ENCODE results near the gene ADAMTS13. TPM values are rescaled to one million over a fixed set of nuclear protein-coding genes. Genes with fewer than 3 reads are reported as not detected.
A peak's percentile ranks its signal among the peaks of the same experiment; 100 is the strongest.

ADAMTS13 gene
- total and polyA plus RNA-seq, 9 of the 15 experiments (the other 6 are each of a cell fraction or from before 2014, with no cell fraction given) = 0.03 to 0.20 (median 0.04) TPM; not detected in 4

DNA sequence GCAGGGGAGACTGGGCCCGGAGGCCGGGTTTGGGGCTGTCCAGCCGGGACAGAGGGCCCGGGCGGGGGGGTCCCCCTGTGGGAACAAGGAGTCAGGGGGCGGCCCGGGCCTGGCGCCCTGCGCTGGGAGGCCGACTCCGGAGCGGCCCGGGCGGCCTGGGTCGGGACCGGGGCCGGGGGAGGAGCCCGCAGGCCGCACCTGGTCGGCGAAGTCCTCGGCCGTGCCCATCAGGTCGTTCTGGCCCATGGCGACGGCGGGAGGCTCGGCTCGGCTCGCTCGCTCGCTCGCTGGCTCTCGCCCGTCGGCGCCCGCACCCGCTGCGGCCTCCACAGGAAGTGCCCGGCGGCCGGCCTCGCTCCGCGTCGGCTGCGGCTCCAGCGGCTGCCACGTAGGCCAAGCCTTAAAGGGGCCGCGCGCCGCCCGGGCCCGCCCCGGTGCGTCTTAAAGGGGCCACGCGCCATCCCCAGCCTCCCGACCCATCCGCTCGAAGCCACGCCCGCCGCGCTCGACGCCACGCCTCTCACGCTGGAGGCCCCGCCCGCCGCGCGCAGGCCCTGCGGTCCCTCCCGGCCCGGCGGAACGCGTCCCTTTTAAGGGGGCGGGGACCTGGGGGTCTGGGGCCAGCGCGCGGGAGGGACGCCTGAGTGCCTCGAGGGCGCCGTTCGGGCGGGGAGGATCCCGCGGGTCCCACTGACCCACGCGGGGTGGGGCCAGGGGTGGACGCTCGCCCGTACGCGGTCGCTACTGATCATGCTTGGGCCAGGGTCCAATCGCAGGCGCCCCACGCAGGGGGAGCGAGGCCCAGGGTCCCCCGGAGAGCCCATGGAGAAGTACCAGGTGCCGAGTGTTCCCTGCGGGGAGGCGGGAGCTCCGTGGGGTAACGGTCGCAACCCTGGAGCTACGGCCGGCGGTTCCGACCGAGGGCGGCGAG, 46.2 kb upstream of the ADAMTS13 start, which contains the start of the genes STKLD1 and SURF4 (continued):
- TF ChIP-seq UBTF (IDR thresholded peaks at IDR 0.05; ENCODE audit: borderline replicate concordance in 1 of 2, low read depth in 2 of 2, low read length in 2 of 2) (0 out of 4 replicates have a peak, but pooled peaks of 1 of the 2 experiments have one; percentile 72), CCAR2 (IDR thresholded peaks at IDR 0.05; ENCODE audit: low read depth, low read length) (no peak), TAF9B (IDR thresholded peaks at IDR 0.05; ENCODE audit: partially characterized antibody) (no peak), SMARCE1 (IDR thresholded peaks at IDR 0.05) (no peak), ZNF124 (CRISPR knock-in tag; IDR thresholded peaks at IDR 0.05) (no peak; the same call in 1 of the 2 replicates), SMARCA4 (IDR thresholded peaks at IDR 0.05) (no peak), MCM5 (IDR thresholded peaks at IDR 0.05; ENCODE audit: low read depth) (no peak), ARID1B (IDR thresholded peaks at IDR 0.05) (no peak), NFXL1 (CRISPR knock-in tag; IDR thresholded peaks at IDR 0.05) (no peak), ZNF778 (CRISPR knock-in tag; IDR thresholded peaks at IDR 0.05) (no peak), ZNF740 (CRISPR knock-in tag; IDR thresholded peaks at IDR 0.05) (peak; percentile 68), ZNF740 (tag; IDR thresholded peaks at IDR 0.05) (no peak), ZNF263 (CRISPR knock-in tag; IDR thresholded peaks at IDR 0.05; ENCODE audit: borderline replicate concordance) (peak; percentile 66; the same call in 1 of the 2 replicates), SAFB (IDR thresholded peaks at IDR 0.05; ENCODE audit: borderline replicate concordance, low read depth, low read length) (peak; percentile 82), ILK (tag; IDR thresholded peaks at IDR 0.05; ENCODE audit: borderline replicate concordance, low read depth) (no peak), TRIM28 (IDR thresholded peaks at IDR 0.05) (no peak), TEAD2 (tag; IDR thresholded peaks at IDR 0.05) (no peak)
- TF ChIP-seq, protein P1, sequence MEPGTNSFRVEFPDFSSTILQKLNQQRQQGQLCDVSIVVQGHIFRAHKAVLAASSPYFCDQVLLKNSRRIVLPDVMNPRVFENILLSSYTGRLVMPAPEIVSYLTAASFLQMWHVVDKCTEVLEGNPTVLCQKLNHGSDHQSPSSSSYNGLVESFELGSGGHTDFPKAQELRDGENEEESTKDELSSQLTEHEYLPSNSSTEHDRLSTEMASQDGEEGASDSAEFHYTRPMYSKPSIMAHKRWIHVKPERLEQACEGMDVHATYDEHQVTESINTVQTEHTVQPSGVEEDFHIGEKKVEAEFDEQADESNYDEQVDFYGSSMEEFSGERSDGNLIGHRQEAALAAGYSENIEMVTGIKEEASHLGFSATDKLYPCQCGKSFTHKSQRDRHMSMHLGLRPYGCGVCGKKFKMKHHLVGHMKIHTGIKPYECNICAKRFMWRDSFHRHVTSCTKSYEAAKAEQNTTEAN (CRISPR knock-in tag; IDR thresholded peaks at IDR 0.05) = peak; percentile 51; the same call in 1 of the 2 replicates
- TF ChIP-seq, protein P2, sequence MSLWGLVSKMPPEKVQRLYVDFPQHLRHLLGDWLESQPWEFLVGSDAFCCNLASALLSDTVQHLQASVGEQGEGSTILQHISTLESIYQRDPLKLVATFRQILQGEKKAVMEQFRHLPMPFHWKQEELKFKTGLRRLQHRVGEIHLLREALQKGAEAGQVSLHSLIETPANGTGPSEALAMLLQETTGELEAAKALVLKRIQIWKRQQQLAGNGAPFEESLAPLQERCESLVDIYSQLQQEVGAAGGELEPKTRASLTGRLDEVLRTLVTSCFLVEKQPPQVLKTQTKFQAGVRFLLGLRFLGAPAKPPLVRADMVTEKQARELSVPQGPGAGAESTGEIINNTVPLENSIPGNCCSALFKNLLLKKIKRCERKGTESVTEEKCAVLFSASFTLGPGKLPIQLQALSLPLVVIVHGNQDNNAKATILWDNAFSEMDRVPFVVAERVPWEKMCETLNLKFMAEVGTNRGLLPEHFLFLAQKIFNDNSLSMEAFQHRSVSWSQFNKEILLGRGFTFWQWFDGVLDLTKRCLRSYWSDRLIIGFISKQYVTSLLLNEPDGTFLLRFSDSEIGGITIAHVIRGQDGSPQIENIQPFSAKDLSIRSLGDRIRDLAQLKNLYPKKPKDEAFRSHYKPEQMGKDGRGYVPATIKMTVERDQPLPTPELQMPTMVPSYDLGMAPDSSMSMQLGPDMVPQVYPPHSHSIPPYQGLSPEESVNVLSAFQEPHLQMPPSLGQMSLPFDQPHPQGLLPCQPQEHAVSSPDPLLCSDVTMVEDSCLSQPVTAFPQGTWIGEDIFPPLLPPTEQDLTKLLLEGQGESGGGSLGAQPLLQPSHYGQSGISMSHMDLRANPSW (CRISPR knock-in tag; IDR thresholded peaks at IDR 0.05) = peak; percentile 70; the same call in 1 of the 2 replicates
